B cell (primary cell): ENCODE results near the gene EDAR.

Source experiments
- CTCF ChIP-seq: fragments of 200-600 bp; IDR thresholded peaks from one replicate; pipeline ENCODE4 v1.8.0; 2022; ENCODE audit warnings: antibody characterized with exemption, mild to moderate bottlenecking
- EZH2 ChIP-seq: IDR thresholded peaks from 2 replicates; pipeline ENCODE4 v1.6.1; 2012; ENCODE audit warnings: borderline replicate concordance, low read depth, mild to moderate bottlenecking, moderate library complexity, low read length; ENCODE audit not compliant: insufficient read depth, poor library complexity, severe bottlenecking

GRCh38 chr2:108917526-108917925 lies 71.5 kb downstream of the EDAR start:
- TF ChIP-seq CTCF = no peak
- TF ChIP-seq EZH2 = no peak
